Endothelial cell of hepatic sinusoid (primary cell): ENCODE data around the gene CACNA1C.

Source experiments
- in situ Hi-C: cut with HindIII; loops from 2 replicates; pipeline ENCODE4 v1.10.0; 2017; ENCODE audit warnings: low sequenced_read_pairs

Gene CACNA1C

GRCh38 chr12:2306735-2307134, 253.9 kb downstream of the CACNA1C start:
- in situ Hi-C loops, result no loop called here

GRCh38 chr12:2307550-2307949, 254.8 kb downstream of the CACNA1C start:
- in situ Hi-C loops, result no loop called here

- in situ Hi-C loops, result loop anchor here (5.0 kb wide), 1 partner anchor 68 kb away; no protein-coding TSS in a partner anchor
Observed at GRCh38 chr12:2309647-2310046, 256.9 kb downstream of the CACNA1C start.

GRCh38 chr12:2311020-2311778, 258.4 kb downstream of the CACNA1C start:
- in situ Hi-C loops, result loop anchor here (5.0 kb wide), 1 partner anchor 66 kb away; no protein-coding TSS in a partner anchor

GRCh38 chr12:2312175-2312574, 259.4 kb downstream of the CACNA1C start:
- in situ Hi-C loops, result loop anchor here (5.0 kb wide), 1 partner anchor 65 kb away; no protein-coding TSS in a partner anchor

GRCh38 chr12:2312770-2313169, 260.0 kb downstream of the CACNA1C start:
- in situ Hi-C loops, result loop anchor here (5.0 kb wide), 1 partner anchor 65 kb away; no protein-coding TSS in a partner anchor

GRCh38 chr12:2314492-2314891, 261.7 kb downstream of the CACNA1C start:
- in situ Hi-C loops, result loop anchor here (5.0 kb wide), 1 partner anchor 63 kb away; no protein-coding TSS in a partner anchor

GRCh38 chr12:2317772-2318171, 265.0 kb downstream of the CACNA1C start:
- in situ Hi-C loops, result no loop called here

GRCh38 chr12:2318286-2318685, 265.5 kb downstream of the CACNA1C start:
- in situ Hi-C loops, result no loop called here

GRCh38 chr12:2319136-2319535, 266.3 kb downstream of the CACNA1C start:
- in situ Hi-C loops, result no loop called here

- in situ Hi-C loops, result no loop called here
Observed at GRCh38 chr12:2319737-2320506, 267.1 kb downstream of the CACNA1C start.

GRCh38 chr12:2320841-2321240, 268.1 kb downstream of the CACNA1C start:
- in situ Hi-C loops, result no loop called here

- in situ Hi-C loops, result no loop called here
Observed at GRCh38 chr12:2322554-2323120, 269.9 kb downstream of the CACNA1C start.

GRCh38 chr12:2323532-2324255, 270.9 kb downstream of the CACNA1C start:
- in situ Hi-C loops, result no loop called here

- in situ Hi-C loops, result no loop called here
Observed at GRCh38 chr12:2324387-2324786, 271.6 kb downstream of the CACNA1C start.

- in situ Hi-C loops, result no loop called here
Observed at GRCh38 chr12:2325519-2325918, 272.7 kb downstream of the CACNA1C start.

- in situ Hi-C loops, result no loop called here
Observed at GRCh38 chr12:2326470-2326869, 273.7 kb downstream of the CACNA1C start.

GRCh38 chr12:2328661-2329060, 275.9 kb downstream of the CACNA1C start:
- in situ Hi-C loops, result no loop called here

GRCh38 chr12:2329661-2330210, 276.9 kb downstream of the CACNA1C start:
- in situ Hi-C loops, result no loop called here

- in situ Hi-C loops, result no loop called here
Observed at GRCh38 chr12:2332236-2332635, 279.4 kb downstream of the CACNA1C start.

- in situ Hi-C loops, result no loop called here
Observed at GRCh38 chr12:2332947-2333346, 280.2 kb downstream of the CACNA1C start.
